BJ (cell line): ENCODE measurements around the gene FSTL3. TPM values are rescaled to one million over a fixed set of nuclear protein-coding genes. Genes with fewer than 3 reads are reported as not detected.

ENCODE experiments used
- CTCF ChIA-PET: fragments of 350-600 bp; formaldehyde crosslinking; extraction: SDS; loops from one replicate; lab custom pipeline; 2021; ENCODE audit warnings: antibody characterized with exemption, inconsistent platforms; lab: Yijun Ruan, JAX
- POLR2A ChIA-PET: fragments of 300-600 bp; sonication (Branson Sonifier 250); formaldehyde crosslinking; extraction: SDS; loops from one replicate; lab custom pipeline; 2021; ENCODE audit warnings: antibody characterized with exemption; lab: Charles Lee
- DNase-seq: peaks from one replicate; pipeline ENCODE4 v3.0.0-alpha.2; 2011; ENCODE audit warnings: low read depth
- H3K27me3 ChIP-seq: 2 replicates; pipeline ENCODE4 v1.6.0; 2011; ENCODE audit warnings: low read length; ENCODE audit not compliant: control insufficient read depth, insufficient read depth
- H3K36me3 ChIP-seq: 2 replicates; pipeline ENCODE4 v1.5.1; 2011; ENCODE audit warnings: low read length; ENCODE audit not compliant: control insufficient read depth, insufficient read depth
- H3K4me3 ChIP-seq: 2 replicates; pipeline ENCODE4 v1.5.1; 2011; ENCODE audit warnings: low read depth, mild to moderate bottlenecking, control low read depth, low read length
- CTCF ChIP-seq: IDR thresholded peaks from 2 replicates; pipeline ENCODE4 v1.5.1; 2011; ENCODE audit warnings: low read depth, mild to moderate bottlenecking, control low read depth, inconsistent platforms, low read length, moderate library complexity; ENCODE audit not compliant: insufficient read depth
- polyA plus RNA-seq: library from polyadenylated mRNA; depleted of rRNA; stranded (reverse); fragments of >200 nt; gene quantifications from 2 replicates; pipeline ENCODE4 v1.2.3, GENCODE V29; 2011

FSTL3 gene
- polyA plus RNA-seq, 1 experiment: 83.2 TPM

GRCh38 chr19:681029-682019 is 5.1 kb downstream of the FSTL3 start:
- ChIA-PET CTCF (interaction anchor here (0.6 to 0.8 kb wide), 2 partner anchors 53 to 57 kb away, joined by 3 read pairs; no protein-coding TSS in a partner anchor), POLR2A (interaction anchor here (1.0 kb wide), 1 partner anchor 18 kb away, joined by 4 read pairs; no protein-coding TSS in a partner anchor)
- Histone ChIP-seq H3K4me3 (peak overlapping the region; percentile 39), H3K36me3 (peaks cover 4% of the 10 kb centered on the region), H3K27me3 (no peaks in the 10 kb centered on the region)
- no peak for TF ChIP-seq CTCF
- DNase-seq: no peak

- no peak for TF ChIP-seq CTCF
- H3K4me3 ChIP-seq: no peak overlapping the region
- DNase-seq: no peak
- no peaks in the 10 kb centered on the region for H3K27me3 ChIP-seq
- POLR2A ChIA-PET: no interaction called here
- CTCF ChIA-PET: no interaction called here
- peaks cover 4% of the 10 kb centered on the region for H3K36me3 ChIP-seq
These were observed 6.6 kb downstream of the FSTL3 start for GRCh38 chr19:682678-683320.

DNA sequence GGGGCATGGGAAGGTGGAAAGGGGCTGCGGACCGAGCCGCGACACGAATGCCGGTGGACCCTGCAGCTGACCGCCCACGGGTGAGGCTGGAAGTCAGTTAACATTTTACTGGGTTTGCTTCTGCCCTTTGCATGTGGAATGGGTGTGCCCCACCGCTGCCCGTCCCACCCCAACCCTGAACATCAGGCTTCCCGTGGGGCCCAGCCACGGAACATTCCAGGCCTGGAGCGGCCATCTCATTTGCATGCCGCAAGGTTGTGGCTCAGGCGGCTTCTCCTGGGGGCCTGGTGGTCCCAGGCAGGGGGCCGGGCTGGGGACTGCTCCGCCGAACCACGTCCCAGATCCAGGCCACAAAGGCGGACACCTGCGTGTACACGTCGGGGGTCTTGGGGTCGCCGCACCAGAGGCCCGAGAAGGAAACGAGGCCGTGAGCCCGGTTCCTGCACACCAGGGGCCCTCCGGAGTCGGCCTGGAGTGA is 9.3 kb downstream of the FSTL3 start:
- TF ChIP-seq CTCF: no peak
- H3K36me3 ChIP-seq: peaks cover 4% of the 10 kb centered on the region
- no peak overlapping the region for H3K4me3 ChIP-seq
- POLR2A ChIA-PET: no interaction called here
- H3K27me3 ChIP-seq: no peaks in the 10 kb centered on the region
- DNase-seq: no peak
- CTCF ChIA-PET: no interaction called here

- Histone ChIP-seq H3K4me3 (no peak overlapping the region), H3K27me3 (no peaks in the 10 kb centered on the region), H3K36me3 (no peaks in the 10 kb centered on the region)
- TF ChIP-seq CTCF: no peak
- no peak for DNase-seq
- CTCF ChIA-PET: no interaction called here
- POLR2A ChIA-PET: no interaction called here
These were observed 10.6 kb downstream of the FSTL3 start for GRCh38 chr19:686589-687297.
